HG02852 (cell line): ENCODE results near the gene UBR7.

Source experiments
- ATAC-seq: cut with Tn5 transposase; IDR thresholded peaks from one replicate; pipeline ENCODE4 v1.9.1; 2021; ENCODE audit warnings: mild to moderate bottlenecking, moderate library complexity; ENCODE audit not compliant: unreplicated experiment

The UBR7 gene

DNA sequence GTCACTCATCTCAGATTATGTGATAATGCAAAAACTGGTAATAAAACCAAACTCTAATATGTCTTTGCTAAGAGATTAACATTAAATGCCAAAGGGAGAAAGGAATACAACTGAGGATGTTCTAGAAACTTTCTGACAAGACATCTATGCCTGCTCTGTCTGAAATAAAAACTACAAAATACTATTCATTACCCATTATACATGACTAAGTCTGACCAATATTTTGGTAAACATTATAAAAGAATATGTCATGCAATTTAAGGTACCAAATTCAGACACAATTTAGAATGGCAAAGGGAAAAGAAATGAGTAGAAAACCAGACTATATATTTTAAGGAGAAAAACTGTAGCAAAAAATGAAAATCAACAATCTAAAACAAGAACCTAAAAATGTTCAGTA lies 39.5 kb downstream of the UBR7 start:
- ATAC-seq = no peak

- ATAC-seq = no peak
Observed at GRCh38 chr14:93249128-93249831, 42.2 kb downstream of the UBR7 start.

DNA sequence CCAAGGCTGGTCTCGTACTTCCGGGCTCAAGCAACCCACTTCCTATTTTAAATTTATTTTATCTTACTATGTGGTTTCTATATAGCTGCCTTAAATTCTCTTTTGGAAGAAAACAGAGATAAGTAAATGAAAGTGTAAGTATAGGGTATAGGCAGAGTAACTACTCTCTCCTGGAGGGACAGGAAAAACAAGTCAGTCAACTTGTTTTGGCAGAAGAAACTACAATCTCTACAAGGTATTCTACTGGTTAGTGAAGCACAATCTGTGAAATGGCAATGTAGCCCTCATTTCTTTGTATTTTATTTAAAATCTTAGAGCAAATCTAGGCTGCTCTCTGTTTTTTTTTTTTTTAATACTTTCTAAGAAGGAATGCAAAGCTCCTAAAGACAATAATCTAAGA lies 55.4 kb downstream of the UBR7 start:
- no peak for ATAC-seq

- no peak for ATAC-seq
Observed at GRCh38 chr14:93263416-93263815, 56.4 kb downstream of the UBR7 start.

- no peak for ATAC-seq
Observed at GRCh38 chr14:93266127-93266526, 59.1 kb downstream of the UBR7 start.

- ATAC-seq = no peak
Observed at GRCh38 chr14:93267149-93267711, 60.2 kb downstream of the UBR7 start.

DNA sequence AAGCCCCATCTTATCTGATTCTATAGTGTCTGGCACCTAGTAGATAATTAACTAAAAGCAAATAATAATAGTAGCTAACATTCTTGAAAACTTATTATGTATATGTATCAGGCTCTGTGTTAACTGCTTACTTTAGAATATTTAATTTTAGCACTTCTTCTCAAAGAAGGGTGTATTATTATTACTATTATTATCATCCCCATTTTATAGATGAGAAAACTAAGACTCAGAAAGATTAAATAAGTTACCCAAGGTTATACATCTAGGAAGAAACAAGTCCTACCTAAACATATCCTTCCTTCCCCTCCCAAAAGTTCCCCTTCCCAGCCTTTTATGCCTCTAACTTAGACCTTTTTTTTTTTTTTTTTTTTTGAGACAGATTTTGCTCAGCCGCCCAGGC lies 61.4 kb downstream of the UBR7 start:
- ATAC-seq = no peak

- ATAC-seq = no peak
Observed at GRCh38 chr14:93269341-93270068, 62.4 kb downstream of the UBR7 start.

DNA sequence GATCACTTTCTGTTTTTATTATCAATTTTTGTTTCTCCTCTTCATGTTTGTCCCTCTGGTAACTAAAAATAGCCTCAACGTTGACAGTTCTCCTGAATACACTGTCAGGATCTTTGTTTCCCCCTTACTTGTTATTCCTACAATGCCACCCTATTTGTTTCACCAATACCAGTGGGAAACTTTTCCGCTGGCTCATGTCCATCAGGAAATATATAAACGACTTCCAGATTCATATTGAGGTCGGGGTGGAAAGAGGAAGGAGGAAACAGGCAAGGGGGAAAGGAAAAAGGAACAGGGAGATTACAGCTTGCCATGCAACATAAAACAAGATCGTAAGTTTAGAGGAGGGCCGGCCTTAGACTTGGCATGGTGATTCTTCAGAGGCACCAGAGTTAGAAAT lies 64.1 kb downstream of the UBR7 start:
- ATAC-seq = no peak

DNA sequence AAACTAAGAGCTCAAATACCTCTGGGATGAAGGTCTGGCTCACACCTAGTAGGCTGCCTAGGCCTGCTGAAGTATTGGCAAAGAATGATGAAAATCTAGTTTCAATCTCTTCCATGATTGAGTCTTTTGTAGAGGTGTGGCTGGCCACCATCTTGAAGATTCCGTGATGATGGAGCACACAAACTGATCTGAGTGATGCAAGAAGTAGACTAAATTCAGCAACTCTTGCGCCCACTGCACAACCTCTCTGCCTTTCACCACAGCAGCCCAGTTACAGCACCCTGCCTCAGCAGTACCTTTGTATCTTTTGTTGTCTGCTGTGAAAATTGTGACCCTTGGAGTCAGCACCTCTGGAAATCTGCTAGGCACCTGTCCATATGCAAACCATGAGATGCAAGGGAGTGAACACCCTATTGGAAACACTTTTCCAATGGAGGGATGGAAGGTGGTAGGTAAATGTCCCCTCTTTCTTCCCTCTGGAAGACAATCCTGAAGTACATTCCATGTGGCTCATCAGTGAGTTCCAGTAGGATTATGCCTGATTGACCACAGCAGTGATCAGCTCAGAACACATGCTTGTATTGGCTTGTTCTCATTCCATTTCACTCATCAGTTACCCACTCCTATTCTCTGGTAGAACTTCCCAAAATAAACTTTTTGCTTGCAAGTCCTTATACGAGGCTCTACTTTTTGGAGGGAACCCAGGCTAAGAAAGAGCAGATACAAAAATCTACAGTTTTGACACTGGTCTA lies 67.2 kb downstream of the UBR7 start:
- no peak for ATAC-seq

DNA sequence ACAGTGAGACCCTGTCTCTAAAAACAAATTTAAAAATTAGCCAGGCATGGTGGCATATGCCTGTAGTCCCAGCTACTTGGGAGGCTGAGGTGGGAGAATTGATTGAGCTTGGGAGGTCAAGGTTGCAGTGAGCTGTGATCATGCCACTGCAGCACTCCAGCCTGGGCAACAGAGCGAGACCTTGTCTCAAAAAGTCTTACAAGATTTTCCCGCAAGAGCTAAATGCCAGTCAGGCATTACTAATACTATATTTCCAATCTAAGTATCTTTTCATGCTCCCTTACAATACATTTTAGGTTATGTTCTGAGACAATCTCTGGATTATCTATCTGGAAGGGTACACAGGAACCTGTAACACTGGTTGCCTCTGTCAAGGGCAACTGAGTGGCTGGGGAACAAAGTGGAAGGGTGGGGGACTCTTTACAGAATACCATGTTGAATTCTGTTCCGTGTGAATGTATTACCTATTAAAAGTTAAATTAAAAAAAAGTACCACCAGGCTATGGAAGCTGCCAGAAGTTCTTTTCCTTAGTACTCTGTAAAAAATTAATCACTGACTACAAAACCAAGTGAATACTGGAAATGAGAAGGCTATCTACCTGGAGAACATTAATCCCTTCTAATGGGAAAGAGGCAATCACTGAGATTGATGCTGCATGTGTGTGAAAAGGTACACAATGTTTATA lies 69.1 kb downstream of the UBR7 start:
- no peak for ATAC-seq
